HuH-7 (cell line): ENCODE results near the gene SERPINA4.

Experiments
- DNase-seq: peaks from one replicate; pipeline ENCODE4 v3.0.0; 2011; ENCODE audit warnings: low spot score

SERPINA4 gene, protein sequence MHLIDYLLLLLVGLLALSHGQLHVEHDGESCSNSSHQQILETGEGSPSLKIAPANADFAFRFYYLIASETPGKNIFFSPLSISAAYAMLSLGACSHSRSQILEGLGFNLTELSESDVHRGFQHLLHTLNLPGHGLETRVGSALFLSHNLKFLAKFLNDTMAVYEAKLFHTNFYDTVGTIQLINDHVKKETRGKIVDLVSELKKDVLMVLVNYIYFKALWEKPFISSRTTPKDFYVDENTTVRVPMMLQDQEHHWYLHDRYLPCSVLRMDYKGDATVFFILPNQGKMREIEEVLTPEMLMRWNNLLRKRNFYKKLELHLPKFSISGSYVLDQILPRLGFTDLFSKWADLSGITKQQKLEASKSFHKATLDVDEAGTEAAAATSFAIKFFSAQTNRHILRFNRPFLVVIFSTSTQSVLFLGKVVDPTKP

DNA sequence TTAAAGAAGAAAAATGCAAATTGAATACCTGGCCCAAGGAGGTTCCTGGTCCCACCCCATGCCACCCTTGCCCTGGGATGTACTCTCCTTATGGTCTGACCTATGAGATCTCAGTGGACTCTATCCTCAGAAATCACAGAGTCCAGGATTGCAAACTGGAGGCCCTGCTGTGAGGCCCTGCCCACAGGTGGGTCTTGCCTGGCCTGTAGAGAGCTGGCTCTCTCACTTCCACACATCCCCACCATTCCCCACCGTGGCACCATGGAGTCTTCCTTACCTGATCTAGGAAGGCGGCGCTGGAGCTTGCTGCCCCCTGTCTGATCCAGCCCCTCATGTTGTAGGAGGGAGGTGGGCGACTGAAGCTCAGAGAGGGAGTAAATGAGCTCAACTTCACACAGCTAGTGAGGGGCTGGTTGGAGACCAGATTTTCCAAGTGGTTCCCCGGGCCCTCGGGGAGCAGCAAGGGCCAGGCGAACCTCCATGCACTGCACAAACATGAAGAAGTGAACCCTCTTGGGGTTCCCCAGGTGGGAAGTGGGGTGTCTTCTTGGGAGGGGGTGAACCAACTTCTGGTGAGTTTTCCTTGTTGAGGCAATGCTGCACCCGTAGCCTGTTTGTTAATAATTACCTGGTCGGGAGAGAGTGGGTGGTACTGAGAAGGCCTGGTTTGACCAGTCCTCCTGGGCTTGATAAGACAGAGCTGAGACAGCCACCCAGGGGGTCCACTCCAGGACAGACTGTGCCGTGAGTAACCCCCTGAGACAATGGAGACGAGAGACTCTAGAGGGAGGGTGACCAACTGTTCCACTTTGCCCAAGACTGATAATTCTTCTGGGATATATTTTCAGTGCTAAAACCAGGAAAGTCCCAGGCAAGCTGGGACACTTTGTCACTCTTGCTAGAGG is at the start of gene SERPINA4:
TSS of gene SERPINA4 (plus strand) at position 692 of the 905 bp plus-strand sequence. CDS start 2,041 bp downstream, outside the sequence.
- DNase-seq: peak; percentile 46

DNA sequence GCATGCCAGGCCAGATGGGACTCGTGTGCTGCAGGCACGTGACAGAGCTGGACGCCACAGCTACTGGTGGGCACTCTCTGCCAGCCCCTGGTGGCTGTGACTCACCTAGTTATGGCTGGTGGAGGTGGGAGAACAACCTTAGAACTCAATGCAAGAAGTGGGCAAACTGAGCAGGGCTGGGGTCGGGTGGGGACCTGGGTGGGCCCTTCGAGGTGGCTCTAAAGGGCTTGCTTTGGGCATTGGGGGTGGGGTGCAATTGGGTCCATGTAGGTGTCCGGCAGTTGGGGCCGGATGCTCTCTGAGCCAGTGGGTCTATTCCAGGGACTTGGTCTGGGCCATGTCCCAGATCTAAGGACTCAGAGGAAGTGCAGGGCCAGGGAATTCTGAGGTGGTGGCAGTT is 46.9 kb upstream of the SERPINA4 start:
- no peak for DNase-seq

DNA sequence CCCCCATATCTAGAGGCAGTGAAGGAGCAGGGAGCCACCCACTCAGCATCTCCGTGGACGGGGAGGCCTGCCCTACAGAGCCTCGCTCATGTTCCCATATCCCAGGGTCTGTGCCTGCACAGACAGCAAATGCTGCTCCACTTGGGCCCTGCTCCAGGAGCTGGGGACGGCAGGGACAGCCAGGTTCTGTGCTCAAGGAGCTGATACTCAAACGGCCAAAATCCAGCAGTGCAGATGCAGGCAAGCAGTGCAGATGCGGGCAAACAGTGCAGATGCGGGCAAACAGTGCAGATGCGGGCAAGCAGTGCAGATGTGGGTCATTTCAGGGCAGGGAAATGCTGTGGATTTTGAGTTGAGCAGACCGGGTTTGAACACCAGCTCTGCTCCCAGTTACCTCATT is 45.8 kb upstream of the SERPINA4 start:
- DNase-seq: no peak

DNA sequence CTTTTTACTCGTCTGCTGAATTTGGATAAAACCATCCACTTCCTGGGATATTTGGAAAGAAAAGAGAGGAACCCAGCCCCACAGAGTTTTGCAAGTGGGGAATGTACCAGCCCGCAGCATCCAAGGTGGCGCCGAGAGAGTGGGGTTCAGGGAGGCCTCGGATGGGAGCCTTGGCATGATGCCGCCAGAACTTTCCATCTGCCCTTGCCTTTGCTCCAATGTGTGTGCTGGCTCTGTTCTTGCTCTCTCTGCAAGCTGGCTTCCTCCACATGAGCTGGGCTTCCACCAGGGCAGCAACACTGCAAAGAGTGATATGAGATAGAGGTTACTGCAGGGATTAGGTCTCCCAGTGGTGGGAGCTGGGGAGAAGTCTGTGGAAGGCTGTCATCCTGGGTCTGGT is 45.4 kb upstream of the SERPINA4 start:
- no peak for DNase-seq

DNA sequence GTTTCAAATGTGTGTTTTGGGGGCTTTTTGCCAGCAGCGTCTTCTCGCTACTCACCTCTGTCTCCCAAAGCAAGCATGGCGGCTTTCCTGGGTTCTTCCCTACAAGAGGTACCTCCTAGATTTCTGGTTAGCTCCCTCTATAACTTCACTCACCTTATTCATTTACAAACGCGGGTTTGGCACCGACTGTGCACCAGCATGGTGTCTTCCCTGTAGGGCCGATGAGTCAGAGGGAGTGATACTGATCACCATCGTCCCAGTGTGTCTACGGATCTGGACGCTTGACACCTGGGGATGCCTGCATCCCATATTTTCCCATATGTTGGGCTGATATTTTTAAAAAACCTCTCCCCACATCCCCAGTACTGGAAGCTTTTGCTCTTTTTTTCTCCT is 44.0 kb upstream of the SERPINA4 start:
- DNase-seq: no peak

DNA sequence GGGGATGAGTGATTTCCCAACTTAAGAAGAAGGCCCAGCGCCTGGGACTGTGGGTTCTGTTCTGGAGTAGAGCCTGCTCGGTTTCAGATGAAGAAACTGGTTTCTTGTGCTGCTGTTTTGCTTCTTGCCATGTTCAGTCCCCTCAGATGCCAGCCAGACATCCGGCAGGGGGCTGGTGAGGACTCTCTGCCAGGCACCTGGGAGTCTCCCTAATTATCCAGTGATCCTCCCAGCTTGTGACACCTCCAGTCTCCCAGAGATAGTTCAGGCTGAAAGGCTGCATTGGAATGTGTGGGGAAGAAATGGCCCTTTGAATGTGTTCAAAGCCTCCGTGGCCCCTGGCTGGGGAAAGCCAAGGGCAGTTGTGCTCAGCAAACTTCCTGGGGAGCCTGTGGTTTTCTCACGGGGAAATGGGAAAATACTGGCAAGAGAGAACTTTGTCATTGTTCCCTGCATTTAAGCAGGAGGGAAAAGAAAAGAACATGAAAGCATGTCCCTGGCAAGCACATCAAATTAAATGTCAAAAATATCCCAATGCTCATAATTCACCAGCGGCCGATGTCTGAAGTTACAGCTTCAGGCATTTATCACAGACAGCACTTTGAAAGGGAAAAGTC is 43.5 kb upstream of the SERPINA4 start:
- no peak for DNase-seq

DNA sequence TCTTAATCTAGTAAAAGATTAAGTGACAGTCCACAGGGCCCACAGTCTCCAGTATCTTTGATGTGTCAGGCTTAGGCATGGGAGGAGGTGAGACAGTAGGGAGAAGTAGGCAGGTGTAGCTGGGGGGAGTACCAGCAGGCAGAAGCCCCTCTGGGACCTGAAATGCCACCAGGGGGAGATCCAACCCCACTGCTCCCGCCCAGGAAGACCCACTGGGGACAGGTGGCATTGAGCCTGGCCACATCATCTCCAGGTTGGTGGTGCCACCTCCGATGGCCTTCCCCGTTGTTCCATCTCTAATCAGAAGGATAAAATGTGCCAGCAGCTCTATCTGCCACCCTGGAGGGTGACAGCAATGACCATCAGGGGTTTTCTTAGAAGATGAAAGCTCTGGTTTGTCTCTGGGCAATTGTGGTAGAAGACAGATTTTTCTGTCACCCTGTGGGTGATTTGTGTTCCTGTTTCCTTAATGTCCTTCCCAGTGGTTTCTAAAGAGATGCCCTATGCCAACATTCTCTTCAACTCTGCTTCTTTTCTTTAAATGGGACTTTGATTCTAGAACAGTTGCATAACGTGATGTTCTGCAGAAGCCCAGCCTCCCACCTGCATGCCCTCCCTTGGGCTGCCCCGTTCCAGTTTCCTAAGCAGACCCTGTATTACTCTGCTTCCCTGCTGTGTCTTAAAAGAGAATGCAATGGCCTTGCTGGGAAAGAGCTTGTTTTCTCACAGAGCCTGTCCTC is 39.7 kb upstream of the SERPINA4 start:
- DNase-seq: no peak

DNA sequence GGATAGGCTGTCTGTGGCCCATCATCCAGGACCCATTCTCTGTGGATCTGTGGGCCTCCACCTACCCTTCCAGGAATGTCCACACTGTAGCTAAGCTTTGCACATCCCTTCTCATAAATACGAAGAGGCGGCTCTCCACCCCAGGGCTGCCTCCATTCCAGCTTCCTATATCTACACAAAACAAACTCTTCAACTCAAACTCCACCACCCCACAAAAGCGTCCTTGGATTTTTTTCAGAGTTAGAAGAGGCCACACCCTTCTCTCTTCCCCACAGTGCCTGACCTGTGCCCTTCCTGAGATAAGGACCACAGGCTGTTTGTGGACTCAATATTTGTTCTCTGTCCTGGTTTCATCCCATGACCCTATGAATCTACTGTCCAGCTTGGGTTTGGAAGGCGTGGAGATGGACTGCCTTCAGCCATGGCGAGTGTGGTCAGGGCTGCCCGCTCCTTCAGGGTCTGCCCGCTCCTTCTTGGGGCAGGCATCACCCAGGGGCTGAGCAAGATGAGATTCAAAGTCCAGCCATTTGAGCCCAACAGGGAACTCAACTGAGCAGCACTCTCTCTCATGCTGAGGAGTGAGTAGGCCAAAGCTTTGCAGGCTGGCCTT is 39.0 kb upstream of the SERPINA4 start:
- peak; percentile 52 for DNase-seq

DNA sequence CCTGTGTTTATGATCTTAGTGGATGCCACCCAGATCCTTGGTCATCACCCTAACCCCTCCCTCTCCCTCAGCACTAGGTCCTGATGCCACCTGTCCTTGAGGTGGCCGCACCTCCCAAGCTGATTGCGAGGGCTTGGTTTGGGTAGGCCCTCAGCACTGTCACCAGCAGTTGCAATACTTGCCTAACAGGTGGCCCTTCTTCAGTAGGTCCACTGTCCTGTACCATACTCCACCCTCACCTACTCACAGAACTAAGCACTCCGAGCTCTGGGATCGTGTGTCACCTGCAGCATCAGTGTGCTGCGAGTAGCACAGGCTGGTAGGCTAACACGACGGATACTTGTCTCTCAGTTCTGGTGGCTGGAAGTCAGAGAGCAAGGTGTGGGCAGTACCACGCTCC is 38.0 kb upstream of the SERPINA4 start:
- no peak for DNase-seq

DNA sequence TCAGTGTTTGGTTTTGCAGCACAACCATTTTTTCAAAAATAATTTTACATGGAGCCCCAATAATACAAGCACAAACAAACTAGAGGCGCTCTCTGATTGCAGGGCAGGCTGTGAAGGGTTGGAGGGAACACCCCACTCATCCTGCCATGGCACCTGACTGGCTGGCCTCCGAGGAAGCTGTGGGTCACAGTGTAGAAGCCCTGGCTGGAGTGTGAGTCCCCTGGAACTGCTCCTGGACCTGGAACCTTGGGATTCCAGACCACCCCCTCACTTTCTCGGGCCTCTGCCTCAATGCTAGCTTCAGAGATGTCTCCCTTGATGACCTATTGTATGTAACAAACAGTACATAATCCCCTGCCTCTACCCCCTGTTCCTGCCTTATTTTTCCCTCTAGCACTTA is 37.1 kb upstream of the SERPINA4 start:
- no peak for DNase-seq

DNA sequence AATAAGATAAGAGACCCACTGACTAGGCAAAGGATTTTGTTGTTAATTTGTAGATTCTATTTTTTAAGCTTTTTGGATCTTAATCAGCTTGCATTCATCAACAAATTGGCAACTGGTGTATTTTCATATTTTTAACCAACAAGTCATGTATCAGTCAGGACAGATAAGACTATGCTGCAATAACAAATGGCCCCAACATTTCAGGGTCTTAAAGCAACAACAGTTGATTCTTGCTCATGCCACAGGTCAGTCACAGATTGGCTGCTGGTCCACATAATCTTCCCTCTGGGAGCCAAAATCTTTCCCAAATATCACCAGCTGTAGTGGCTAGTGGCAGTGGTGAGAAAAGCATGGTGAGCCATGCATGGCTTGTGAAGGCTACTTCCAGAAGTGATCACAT is 30.1 kb upstream of the SERPINA4 start:
- no peak for DNase-seq

DNA sequence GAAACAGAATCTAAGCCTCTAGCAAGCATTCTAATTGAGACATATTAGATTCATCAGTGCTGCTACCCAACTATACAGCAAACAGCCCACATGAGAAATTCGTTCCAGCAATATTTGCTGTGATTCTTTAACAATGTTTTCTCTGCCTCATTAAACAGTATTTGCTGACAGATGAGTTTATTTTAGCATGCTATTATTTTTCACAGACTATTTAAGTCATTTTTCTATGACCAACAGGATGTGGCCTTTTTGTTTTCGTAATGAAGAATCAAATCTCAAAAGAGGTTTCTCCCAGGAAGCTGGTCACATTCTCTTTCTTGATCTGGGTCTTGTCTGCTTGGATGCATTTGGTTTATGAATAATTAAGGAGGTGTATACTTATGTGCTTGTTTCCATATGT is 28.8 kb upstream of the SERPINA4 start:
- no peak for DNase-seq

DNA sequence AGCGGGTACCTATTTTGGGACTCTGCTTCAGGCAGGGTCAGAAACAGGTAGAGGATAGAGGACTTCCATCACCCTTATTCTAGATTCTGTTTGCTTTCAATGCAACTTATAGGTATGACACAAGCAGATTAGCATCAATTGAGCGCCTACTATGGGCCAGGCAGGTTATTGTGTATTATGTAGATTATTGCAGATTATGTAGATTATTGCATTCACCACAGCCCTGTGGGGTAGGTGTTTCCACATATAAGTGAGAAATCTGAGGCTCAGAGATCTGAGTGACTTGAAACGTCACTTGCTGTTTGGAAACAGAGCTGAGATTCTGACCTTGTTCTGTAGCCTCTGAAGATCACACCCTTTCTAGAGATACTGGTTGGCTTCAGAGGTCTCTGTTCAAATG is 25.7 kb upstream of the SERPINA4 start:
- no peak for DNase-seq

DNA sequence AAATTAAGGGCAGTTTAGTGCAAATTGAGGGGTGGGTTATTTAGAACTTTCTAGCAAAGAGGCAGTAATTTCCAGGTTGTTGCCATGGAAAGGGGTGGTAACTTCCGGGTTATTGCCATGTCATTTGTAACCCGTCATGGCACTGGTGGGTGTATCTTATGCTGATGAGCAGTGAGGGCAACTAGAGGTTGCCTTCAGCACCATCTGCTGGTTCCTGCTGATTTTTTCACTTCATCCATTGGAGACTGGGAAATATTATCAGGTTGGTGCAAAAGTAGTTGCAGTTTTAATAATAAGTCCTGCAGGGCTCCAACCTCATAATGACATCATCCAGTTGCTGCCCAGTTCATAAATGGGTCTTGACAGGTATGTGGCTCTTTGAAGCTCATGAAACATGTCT is 24.4 kb upstream of the SERPINA4 start:
- peak; percentile 27 for DNase-seq

DNA sequence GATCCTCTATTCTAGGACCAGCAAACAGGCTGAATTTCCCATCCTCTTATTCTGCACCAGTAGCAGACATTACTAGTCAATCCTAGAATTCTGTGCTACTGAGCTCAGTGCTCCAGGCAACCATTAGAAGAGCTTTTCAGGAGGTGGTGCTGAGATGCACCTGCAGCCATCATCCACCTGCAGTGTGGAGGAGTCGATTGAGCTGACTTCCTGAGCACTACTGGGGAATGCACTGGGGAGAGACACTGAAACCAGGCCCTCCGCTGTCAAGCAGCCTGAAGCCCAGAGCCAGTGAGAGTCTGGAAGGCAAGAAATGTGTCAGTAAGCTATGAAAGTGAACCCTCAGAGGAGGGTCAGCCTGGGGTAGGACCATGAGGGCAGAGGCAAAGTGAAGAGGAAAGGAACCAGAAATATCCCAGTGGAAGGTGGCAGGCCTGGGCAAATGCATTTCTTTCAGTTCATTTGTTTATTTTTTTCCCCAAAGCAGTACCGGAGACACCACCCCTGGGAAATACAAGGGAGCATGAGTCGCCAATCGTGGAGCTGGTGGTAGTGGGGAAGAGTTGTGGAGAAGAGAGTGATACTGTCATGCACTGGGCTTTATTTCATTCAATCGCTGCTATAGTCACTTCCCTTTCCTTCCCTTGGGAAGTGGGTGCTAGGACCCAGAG is 23.0 kb upstream of the SERPINA4 start:
- DNase-seq: no peak

DNA sequence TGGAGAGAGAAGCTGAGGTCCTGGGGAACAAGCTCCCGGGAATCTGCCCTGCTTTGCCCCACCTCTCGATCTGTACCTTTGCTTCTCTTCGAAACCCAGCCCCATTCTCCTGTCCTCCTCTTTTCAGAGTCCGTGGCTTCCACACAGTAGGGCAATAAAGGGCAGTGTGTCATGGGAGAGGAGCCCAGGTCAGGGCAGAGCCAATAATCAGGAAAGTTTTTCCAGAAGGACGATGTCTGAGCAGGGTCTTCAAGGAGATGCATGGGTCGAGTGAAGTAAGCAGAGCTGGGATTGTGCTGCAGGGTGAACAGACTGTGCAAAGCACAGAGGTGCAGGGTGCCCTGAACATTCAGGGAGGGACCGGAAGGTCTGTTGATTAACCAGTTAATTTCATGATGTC is 22.1 kb upstream of the SERPINA4 start:
- DNase-seq: no peak

DNA sequence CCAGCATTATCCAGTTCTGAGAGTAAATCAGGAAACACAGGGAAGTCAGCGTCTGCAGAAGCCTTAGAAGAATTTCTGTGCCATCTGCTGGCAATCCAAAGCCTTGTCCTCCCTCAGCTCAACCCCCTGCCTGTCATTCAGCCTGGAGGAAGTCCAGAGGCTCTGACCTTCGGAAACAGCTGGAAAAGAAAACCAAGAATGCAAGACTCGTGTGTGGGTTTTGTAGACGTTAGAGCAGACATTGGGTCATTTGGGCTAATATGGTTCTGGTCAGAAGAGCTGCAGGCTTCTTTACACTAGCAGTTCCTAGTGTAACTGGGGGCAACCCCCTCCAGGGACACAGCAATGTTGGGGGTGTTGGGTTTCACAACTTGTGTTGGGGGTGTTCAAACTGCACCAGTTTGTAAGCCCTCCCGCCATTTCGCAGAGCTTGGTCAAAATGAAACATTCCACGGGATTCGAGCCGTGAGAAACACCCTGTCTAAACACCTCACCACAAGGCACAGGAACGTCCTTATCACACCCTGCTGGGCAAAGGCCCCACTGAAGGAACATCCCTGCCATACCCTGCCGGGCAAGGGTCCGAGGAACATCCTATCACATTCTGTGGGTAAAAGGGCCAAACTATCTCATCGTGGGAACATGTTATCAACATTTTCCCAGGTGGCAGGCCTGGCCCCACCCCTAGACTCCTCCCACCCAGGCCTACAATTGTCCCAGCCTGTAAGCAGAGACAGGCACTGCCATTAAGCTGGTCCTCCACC is 21.0 kb upstream of the SERPINA4 start:
- no peak for DNase-seq

DNA sequence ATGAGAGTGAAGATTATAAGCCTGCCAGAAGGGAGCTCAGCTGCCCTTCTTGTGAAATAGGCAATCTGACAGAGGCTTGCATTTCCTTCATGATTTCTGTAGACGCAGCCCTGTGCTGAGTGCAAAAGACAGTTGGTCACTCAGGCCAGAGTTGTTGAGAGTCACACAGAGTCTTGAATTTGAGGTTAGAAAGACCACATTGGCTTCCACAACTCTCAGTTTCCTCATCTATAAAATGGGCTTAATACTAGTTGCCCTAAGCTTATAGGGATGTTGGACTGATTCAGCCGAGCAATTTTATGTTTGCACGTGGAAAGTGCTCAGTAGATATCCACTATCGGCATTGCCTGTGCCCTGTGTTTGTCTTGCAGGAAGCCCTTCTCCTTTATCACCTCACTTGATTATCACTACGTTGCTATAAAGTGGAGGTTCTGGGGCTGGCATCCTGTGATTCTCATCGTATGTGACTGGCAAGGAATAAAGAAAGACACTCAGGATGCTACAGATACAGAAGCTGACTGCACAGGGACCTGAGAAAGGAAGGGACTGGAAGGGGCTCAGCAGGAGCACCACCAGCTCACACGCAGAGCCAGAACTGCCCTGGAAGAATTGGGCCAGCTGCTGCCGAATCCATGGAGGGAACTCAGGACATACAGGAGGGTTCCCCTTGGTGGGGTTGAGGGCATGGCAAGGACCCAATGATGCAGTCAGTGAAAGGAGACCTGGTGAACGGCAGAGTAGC is 19.8 kb upstream of the SERPINA4 start:
- DNase-seq: no peak

DNA sequence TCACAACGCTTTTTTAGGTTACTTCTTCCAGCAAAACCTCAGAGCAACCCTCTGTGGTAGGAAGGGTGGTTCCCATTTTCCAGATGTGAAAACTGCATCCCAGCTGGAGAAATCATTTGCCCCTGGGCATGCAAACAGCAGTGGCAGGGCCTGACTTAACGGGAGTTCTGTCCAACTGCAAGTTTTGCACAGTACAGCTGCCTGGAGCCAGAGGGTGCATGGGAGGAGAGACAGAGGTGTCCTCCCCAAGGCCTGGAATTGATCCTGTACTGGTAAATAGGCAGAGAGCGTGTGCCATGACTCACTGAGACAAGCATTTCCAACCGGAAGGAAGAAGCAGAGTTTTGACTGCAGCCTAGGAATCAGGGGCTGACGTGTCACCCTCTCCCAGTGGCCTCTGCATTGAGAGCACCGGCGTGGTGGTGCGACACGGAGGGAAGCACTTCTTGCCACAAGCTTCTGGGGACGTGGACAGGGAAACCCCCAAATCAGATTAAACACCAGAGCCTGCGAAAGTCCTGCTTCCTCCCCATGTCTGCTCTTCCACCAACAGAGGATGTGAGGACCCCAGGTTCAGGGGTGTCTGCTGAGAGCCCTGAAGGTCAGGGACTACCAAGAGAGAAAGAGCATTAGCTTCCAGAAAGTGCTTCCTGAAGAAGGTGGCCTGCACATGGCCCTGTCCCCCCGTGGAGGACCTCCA is 19.0 kb upstream of the SERPINA4 start:
- no peak for DNase-seq
